Stimulated activated CD4-positive, alpha-beta T cell treated with anti-CD3 and anti-CD28 coated beads, Interleukin-12 subunit alpha, Interleukin-12 subunit beta, amount 100 ng/mL, for 24 hours (primary cell): Measurements from ENCODE around the gene SUMO1.
"Not testable (repeated sequence)": the region's sequence is repeated elsewhere in the genome, so short reads cannot be mapped to it uniquely, and the experiment has no call there.

Source experiments
- DNase-seq, 2 experiments: peaks; one replicate each; pipeline ENCODE4 v3.0.0-alpha.2; 2020; ENCODE audit warnings: low read depth in 2 of 2

SUMO1 gene

DNA sequence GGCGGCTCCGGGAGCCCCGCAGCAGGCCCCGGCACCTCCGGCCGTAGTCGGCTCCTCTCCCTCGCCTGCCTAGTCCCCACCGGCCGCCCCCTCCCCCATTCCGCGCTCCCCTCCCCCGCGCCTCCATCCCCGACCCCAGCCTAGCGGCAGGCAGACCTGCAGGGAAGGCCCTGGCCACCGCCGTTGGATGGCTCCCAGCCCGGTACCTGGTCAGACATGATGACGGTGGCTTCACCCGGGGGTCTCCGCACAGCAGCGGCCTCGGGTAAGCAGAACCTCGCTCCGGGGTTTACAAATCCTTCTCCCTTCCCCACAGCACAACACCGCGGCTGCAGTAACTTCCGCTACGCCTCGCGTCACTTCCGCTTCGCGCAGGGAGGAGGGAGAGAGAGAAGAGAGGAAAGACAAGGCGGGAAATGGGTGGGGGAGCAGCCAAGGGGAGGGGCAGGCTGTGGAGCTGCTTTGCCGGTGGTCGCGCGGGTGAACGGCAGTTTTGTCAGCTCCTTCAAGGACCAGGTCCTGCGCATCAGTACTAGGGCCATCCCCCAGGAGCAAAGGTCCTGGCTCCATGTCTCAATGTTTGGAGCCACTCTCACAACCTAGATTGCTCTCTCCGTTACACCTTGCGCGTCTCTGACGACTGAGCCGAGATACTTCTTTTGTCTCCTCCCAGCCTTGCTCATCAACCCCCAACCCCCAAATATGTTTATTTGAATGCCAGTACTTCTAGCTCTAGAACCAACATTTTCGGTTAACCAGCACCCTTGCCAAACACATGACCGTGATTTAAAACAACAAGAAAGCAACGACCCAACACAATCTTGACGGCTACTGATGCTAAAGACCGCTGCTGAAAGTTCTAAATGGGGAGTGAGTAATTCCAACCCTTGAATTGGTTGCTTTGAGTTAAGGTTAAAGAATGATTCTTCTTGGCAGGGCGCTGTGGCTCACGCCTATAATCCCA is at the start of gene SUMO1:
Gene SUMO1 (minus strand): TSS at position 364 of the 964 bp plus-strand sequence. CDS start 146 bp downstream, at position 218.
- DNase-seq, result peak; percentile 86 to 90

DNA sequence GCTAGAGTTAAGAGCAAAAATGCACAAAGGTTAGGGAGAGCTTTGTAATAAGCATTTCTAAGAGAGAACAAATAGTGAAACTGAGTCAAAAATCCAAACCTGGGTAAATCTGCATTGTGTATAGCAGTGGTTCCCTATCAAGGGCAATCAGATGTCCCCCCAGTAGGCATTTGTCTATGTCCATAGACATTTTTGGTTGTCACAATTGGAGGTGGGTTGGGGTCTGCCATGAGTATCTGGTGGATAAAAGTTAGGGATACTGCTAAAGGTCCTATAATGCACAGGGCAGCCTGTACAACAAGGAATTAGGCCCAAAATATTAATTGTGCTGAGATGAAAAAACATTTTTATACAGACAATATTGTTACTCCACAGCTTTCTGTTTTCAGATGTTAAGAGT is 48.2 kb upstream of the SUMO1 start:
- no peak for DNase-seq

- DNase-seq, result no peak
Observed at GRCh38 chr2:202278944-202279343, 40.5 kb upstream of the SUMO1 start.

DNA sequence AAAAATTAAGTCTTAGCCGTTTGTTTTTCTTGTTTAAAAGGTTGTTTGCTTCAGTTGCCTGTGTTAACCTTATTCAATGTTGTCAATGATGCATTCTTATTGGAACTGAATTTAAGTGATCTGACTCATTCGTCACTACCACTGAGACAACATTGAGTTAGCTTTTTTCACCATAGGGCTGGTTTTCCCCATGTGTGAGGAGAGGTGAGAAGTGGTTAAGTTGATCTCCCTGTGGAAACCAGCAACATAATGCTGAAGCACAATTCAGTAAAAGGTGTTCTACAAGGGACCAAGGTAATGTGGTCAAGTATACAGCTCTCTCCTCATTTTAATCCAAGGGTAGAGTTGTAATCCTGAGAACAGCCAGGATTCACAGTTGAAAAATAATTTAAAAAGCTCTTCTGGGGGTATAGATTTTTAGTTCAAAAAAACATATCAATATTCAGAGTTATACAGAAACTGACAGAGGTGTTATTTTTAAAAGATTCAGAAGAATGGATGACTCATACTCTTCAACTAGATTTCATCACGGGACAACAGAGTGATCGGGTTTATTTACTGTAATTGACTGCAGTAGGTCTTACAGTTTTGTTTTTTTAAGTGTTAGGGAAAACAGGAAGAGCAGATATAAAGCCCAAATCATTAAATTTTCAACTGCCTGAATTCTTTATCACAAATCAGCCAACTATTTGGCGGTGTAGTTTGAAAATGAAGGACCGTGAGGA is 39.8 kb upstream of the SUMO1 start:
- DNase-seq, result no peak

DNA sequence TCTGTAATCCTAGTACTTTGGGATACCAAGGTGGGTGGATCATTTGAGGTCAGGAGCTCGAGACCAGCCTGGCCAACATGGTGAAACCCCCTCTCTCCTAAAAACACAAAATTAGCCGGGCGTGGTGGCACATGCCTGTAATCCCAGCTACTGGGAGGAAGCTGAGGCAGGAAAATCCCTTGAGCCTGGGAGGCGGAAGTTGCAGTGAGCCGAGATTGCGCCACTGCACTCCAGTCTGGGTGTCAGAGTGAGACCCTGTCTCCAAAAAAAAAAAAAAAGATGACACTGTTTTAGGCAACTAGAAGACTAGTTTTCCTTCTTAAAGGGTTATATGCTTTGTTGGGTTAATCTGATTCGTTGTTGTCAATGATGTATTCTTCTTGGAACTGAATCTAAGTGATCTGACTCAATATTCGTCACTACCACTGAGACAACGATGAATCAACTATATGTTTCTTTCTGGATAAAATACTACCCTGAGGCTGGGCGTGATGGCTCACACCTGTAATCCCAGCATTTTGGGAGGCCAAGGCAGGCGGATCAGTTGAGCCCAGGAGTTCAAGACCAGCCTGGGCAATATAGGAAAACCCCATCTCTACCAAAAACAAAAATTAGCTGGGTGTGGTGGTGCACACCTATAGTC is 37.8 kb upstream of the SUMO1 start:
- DNase-seq, result not testable (repeated sequence)

DNA sequence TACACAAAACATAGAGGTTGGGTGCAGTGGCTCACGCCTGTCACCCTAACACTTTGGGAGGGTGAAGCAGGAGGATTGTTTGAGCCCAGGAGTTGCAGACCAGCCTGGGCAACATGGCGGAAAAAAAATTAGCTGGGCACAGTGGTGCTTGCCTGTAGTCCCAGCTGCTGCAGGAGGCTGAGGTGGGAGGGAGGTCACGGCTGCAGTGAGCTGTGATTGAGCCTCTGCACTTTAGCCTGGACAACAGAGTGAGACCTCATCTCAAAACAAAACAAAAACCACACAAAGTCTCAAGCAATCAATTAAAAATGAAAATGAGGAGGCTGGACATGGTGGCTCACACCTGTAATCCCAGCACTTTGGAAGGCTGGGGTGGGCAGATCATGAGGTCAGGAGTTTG is 32.1 kb upstream of the SUMO1 start:
- DNase-seq, result no peak

GRCh38 chr2:202269585-202269984 is 31.2 kb upstream of the SUMO1 start:
- no peak for DNase-seq

- DNase-seq, result no peak
Observed at GRCh38 chr2:202267495-202267894, 29.1 kb upstream of the SUMO1 start.

- DNase-seq, result peak; percentile 82 to 84
Observed at GRCh38 chr2:202265467-202266277, 27.3 kb upstream of the SUMO1 start, which contains the start of gene NOP58. TSS of gene NOP58 (plus strand) at chr2:202265763. CDS start at chr2:202265942, 179 bp downstream.

GRCh38 chr2:202261531-202261930 is 23.1 kb upstream of the SUMO1 start:
- DNase-seq, result no peak

DNA sequence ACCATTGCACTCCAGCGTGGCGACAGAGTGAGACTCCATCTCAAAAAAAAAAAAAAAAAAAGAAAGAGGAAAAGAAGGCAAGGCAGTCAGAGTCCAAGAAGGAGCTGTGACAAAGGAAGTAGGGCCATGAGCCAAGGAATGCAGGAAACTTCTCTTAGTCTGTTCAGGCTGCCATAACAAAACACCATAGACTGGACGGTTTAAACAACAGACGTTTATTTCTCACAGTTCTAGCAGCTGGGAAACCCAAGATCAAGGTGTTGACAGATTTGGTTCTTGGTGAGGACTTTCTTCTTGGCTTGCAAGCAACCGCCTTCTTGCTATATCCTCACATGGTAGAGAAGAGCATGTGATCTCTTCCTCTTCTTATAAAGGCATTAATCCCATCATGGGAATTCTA is 13.1 kb upstream of the SUMO1 start:
- DNase-seq, result no peak

GRCh38 chr2:202249521-202250253 is 11.3 kb upstream of the SUMO1 start:
- DNase-seq, result no peak

DNA sequence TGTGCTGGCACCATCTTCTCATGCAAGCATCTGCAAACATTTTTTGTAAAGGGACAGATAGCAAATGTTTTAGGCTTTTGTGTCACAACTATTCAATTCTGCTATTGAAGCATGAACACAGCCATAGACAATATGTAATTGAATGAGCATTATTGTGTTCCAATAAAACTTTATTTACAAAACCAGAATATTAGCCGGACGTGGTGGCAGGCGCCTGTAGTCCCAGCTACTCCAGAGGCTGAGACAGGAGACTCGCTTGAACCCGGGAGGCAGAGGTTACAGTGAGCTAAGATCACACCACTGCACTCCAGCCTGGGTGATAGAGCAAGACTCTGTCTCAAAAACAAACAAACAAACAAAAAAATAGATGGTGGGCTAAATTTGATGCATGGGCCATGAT is 9.3 kb upstream of the SUMO1 start:
- DNase-seq, result not testable (repeated sequence)

GRCh38 chr2:202237787-202238233 is 587 bp downstream of the SUMO1 start:
- DNase-seq, result peak; percentile 8 to 12

DNA sequence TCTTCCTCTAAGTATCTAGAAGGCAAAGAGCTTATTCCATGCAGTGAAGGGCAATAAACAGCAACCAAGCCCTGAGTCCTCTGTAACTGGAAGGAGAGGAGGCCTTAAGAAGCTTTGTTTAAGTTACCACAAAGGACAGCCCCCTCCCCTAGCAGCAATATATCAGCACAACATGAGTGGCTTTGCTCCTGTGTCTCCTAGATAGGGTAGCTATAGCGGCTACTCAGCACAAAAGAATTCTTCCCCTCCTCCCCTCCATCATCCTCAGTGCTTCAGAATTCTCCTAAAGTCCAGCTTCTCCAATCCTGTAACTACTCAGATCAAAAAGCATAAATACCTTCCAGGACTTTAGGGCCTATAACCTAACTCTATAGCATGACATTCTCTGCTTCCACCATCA is 16.5 kb downstream of the SUMO1 start:
- DNase-seq, result no peak

DNA sequence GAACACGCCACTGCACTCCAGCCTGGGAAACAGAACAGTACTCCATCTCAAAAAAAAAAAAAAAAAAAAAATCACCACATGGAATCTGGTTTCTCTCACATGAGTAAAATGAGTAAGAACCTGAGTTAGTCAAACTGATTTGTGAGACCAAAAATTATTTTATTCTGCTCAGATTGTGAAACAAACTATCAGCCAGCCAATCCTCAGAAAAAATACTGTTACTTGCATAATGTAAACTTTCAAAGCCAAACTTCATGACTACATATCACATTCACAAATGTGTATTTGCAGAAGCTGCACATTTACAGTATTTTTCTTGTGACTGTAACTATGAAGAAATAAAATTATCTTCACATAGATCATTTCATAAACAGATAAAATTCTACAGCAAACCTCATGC is 23.2 kb downstream of the SUMO1 start:
- no peak for DNase-seq

DNA sequence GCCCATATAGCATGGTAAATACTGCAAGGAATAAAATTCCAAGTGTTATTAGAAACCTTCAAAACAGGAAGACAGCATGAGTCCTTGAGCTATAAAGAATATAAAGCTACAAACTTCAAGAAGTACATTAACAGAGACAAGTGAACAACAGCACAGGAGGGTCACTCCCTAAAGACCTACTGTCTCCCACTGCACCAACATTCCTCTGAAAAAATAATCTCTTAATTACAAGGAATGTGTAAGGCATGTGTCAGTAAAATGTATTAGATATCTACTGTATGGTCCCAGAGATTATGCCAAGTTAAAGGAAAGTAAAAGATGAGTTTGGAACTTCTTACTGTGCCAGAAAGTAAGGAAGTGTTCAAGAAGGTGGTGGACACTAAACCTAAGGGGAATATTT is 29.9 kb downstream of the SUMO1 start:
- no peak for DNase-seq

DNA sequence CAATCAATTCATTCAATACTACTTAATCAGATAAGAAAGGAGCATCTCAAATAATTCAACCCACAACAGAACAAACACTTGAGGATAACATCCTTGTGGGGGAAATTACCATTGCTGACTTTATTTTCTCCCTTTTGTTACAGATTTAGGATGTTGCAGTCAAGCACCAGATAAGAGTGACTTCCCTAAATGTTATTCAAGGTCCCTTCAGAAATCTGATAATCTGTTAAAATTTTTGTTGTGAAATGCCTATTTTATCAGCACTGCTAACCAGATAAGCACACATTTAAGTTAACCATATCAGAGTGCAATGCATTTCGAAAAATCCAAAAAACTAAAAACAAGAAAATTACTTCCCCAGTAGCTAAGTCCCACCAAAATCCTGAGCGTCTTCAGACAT is 33.5 kb downstream of the SUMO1 start:
- no peak for DNase-seq

DNA sequence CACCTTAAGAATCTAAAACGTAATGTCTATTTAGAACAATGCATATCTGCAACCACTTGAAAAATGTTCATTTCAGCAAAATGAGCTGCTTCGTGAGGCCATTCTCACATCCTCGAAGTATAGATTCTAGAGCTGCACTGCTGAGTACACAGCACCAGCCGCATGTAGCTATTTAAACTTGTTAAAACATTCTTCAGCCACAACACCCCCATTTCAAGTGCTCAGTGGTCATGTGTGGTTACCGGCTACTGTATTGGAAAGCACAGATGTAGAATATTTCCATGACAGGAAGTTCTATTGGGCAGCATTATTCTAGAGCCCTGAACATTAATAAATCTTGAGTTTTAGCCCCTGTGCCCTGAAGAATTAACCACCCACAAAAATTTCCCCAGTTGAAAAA is 35.0 kb downstream of the SUMO1 start:
- no peak for DNase-seq
